Hematopoietic multipotent progenitor cell (in vitro differentiated cells): ENCODE results near the gene LAT. TPM values are rescaled to one million over a fixed set of nuclear protein-coding genes. Genes with fewer than 3 reads are reported as not detected.

Source experiments
- total RNA-seq: library from RNA; depleted of rRNA; stranded (reverse); fragments of >200 nt; gene quantifications from one replicate; pipeline ENCODE4 v1.2.3, GENCODE V29; 2012

Gene LAT
- total RNA-seq, 1 donor = 3.0 TPM

Other genes starting within 250 kb of the LAT start
- gene NPIPB9, start 233.3 kb upstream of the LAT start, total RNA-seq = 0.54 TPM
- 98.0 TPM for gene ATXN2L, start 162.1 kb upstream of the LAT start, total RNA-seq
- 162 TPM for gene TUFM, start 138.7 kb upstream of the LAT start, total RNA-seq
- gene SH2B1, start 121.2 kb upstream of the LAT start, total RNA-seq = 35.0 TPM
- gene ATP2A1, start 106.6 kb upstream of the LAT start, total RNA-seq = 0.54 TPM
- 51.7 TPM for gene RABEP2, start 59.8 kb upstream of the LAT start, total RNA-seq
- 1.6 TPM for gene CD19, start 53.1 kb upstream of the LAT start, total RNA-seq
- 30.2 TPM for gene NFATC2IP, start 34.1 kb upstream of the LAT start, total RNA-seq
- gene SPNS1, start 10.3 kb upstream of the LAT start, total RNA-seq = 35.5 TPM